Measurements from ENCODE around the gene HSPB9. TPM values are rescaled to one million over a fixed set of nuclear protein-coding genes. Genes with fewer than 3 reads are reported as not detected.

HSPB9 gene
- total RNA-seq, 1 experiment from 2014 or later = 0.46 TPM

- TF ChIP-seq ZNF317 (CRISPR knock-in tag; IDR thresholded peaks at IDR 0.05; ENCODE audit: borderline replicate concordance, low read depth) (no peak), ATF1 (CRISPR knock-in tag; IDR thresholded peaks at IDR 0.05) (0 out of 2 replicates have a peak, but pooled peaks have one; percentile 25), STAT6 (CRISPR knock-in tag; conservative IDR thresholded peaks at IDR 0.05; ENCODE audit: low read depth) (no peak), FOXP4 (CRISPR knock-in tag; IDR thresholded peaks at IDR 0.05) (0 out of 2 replicates have a peak, but pooled peaks have one; percentile 44), SP1 (CRISPR knock-in tag; conservative IDR thresholded peaks at IDR 0.05) (peak; percentile 72), FOXP1 (CRISPR knock-in tag; IDR thresholded peaks at IDR 0.05; ENCODE audit: borderline replicate concordance) (0 out of 2 replicates have a peak, but pooled peaks have one; percentile 7), NFE2L1 (CRISPR knock-in tag; IDR thresholded peaks at IDR 0.05) (peak; percentile 95), ATF3 (CRISPR knock-in tag; conservative IDR thresholded peaks at IDR 0.05) (no peak), ZNF423 (CRISPR knock-in tag; IDR thresholded peaks at IDR 0.05) (peak; percentile 37; the same call in 1 of the 2 replicates), MAX (CRISPR knock-in tag; IDR thresholded peaks at IDR 0.05) (peak; percentile 69)
- ATAC-seq = peak; percentile 96
- ChIA-PET CTCF (interaction anchor here (0.6 to 4.1 kb wide), 16 partner anchors 8 to 419 kb away, joined by 3 to 19 read pairs (median 4); partner anchors contain the start of genes DNAJC7, HSPB9, KAT2A and KCNH4), POLR2A (interaction anchor here (0.8 to 1.2 kb wide), 5 partner anchors 13 to 88 kb away, joined by 3 to 8 read pairs (median 4); partner anchors contain the start of genes KAT2A, KCNH4 and NKIRAS2)
- H3K27me3 Mint-ChIP-seq (ENCODE audit: low read depth) = peaks cover 6% of the 10 kb centered on the region
- H3K9me3 Mint-ChIP-seq = no peaks in the 10 kb centered on the region
- peak overlapping the region; percentile 89 for H3K27ac Mint-ChIP-seq
- H3K4me1 Mint-ChIP-seq = peaks cover 24% of the 10 kb centered on the region
- peak; percentile 99 for DNase-seq (ENCODE audit: low spot score)
- peak overlapping the region; percentile 70 for H3K4me3 Mint-ChIP-seq
- H3K36me3 Mint-ChIP-seq = no peaks in the 10 kb centered on the region
These were observed 14.7 kb upstream of the HSPB9 start for GRCh38 chr17:42107597-42108576.

- ChIA-PET CTCF (interaction anchor here (1.1 to 4.1 kb wide), 6 partner anchors 11 to 418 kb away, joined by 3 to 19 read pairs (median 6); partner anchors contain the start of genes KAT2A and NKIRAS2), POLR2A (no interaction called here)
- peaks cover 17% of the 10 kb centered on the region for H3K4me1 Mint-ChIP-seq
- peaks cover 4% of the 10 kb centered on the region; the same call in 1 of the 2 replicates for H3K36me3 Mint-ChIP-seq
- H3K27ac Mint-ChIP-seq = no peak overlapping the region
- no peak overlapping the region for H3K4me3 Mint-ChIP-seq
- H3K9me3 Mint-ChIP-seq = no peaks in the 10 kb centered on the region
- ATAC-seq (no peak), DNase-seq (ENCODE audit: low spot score) (no peak)
- H3K27me3 Mint-ChIP-seq (ENCODE audit: low read depth) = peaks cover 6% of the 10 kb centered on the region
- TF ChIP-seq AR (CRISPR knock-in tag; IDR thresholded peaks at IDR 0.05) (no peak), MLX (CRISPR knock-in tag; IDR thresholded peaks at IDR 0.05) (no peak), ARID4B (CRISPR knock-in tag; IDR thresholded peaks at IDR 0.05; ENCODE audit: borderline replicate concordance) (no peak), ZNF416 (CRISPR knock-in tag; IDR thresholded peaks at IDR 0.05) (no peak), ATF3 (CRISPR knock-in tag; conservative IDR thresholded peaks at IDR 0.05) (no peak), USF1 (CRISPR knock-in tag; IDR thresholded peaks at IDR 0.05) (no peak), ZBTB21 (CRISPR knock-in tag; IDR thresholded peaks at IDR 0.05; ENCODE audit: borderline replicate concordance) (no peak)
These were observed 13.5 kb upstream of the HSPB9 start for GRCh38 chr17:42109086-42109485.
